ENCODE data around the gene TTC23. TPM values are rescaled to one million over a fixed set of nuclear protein-coding genes. Genes with fewer than 3 reads are reported as not detected.

TTC23 gene
- total RNA-seq, 1 donor from 2014 or later, result 21.9 TPM

GRCh38 chr15:99104788-99105513, 144.4 kb downstream of the TTC23 start, which contains the start of gene SYNM:
Gene SYNM (plus strand): TSS chr15:99105080. CDS start chr15:99105200, 120 bp downstream.
- H3K9me3 ChIP-seq (ENCODE audit: control insufficient read depth in 3 of 3, low read length in 3 of 3), result no peaks in the 10 kb centered on the region
- H3K4me3 ChIP-seq (ENCODE audit: low read length in 3 of 3), result peak within 1 kb of the TSS; percentile 76 to 93 (median 87)
- H3K36me3 ChIP-seq (ENCODE audit: control insufficient read depth in 3 of 3, insufficient read depth in 3 of 3, low read length in 3 of 3), result peaks cover 0 to 8% (median 3%) of the 10 kb centered on the region in 3 donors
- peak within 1 kb of the TSS; percentile 93 for H3K27ac ChIP-seq (ENCODE audit: low read depth, low read length)
- peak within 1 kb of the TSS; percentile 83 to 97 (median 93) for H3K9ac ChIP-seq (ENCODE audit: low read depth in 1 of 3, low read length in 3 of 3)
- H3K4me1 ChIP-seq (ENCODE audit: control insufficient read depth in 3 of 3, insufficient read depth in 3 of 3, low read length in 3 of 3), result peaks cover 27 to 50% (median 29%) of the 10 kb centered on the region in 3 donors
- H3K27me3 ChIP-seq (ENCODE audit: control insufficient read depth in 3 of 3, insufficient read depth in 3 of 3, low read length in 3 of 3), result peaks cover 0 to 7% (median 2%) of the 10 kb centered on the region in 3 donors

- no peak overlapping the region for H3K27ac ChIP-seq (ENCODE audit: low read depth, low read length)
- H3K4me3 ChIP-seq (ENCODE audit: low read length in 3 of 3), result no peak overlapping the region
- no peaks in the 10 kb centered on the region for H3K9me3 ChIP-seq (ENCODE audit: control insufficient read depth in 3 of 3, low read length in 3 of 3)
- H3K36me3 ChIP-seq (ENCODE audit: control insufficient read depth in 3 of 3, insufficient read depth in 3 of 3, low read length in 3 of 3), result peaks cover 0 to 8% (median 3%) of the 10 kb centered on the region in 3 donors
- peaks cover 0 to 7% (median 2%) of the 10 kb centered on the region in 3 donors for H3K27me3 ChIP-seq (ENCODE audit: control insufficient read depth in 3 of 3, insufficient read depth in 3 of 3, low read length in 3 of 3)
- H3K9ac ChIP-seq (ENCODE audit: low read depth in 1 of 3, low read length in 3 of 3), result peak overlapping the region in 1 of 3 donors; percentile 26
- peaks cover 14 to 50% (median 15%) of the 10 kb centered on the region in 3 donors for H3K4me1 ChIP-seq (ENCODE audit: control insufficient read depth in 3 of 3, insufficient read depth in 3 of 3, low read length in 3 of 3)
Measured at GRCh38 chr15:99103279-99103678, 146.1 kb downstream of the TTC23 start.

GRCh38 chr15:99102332-99103235, 146.8 kb downstream of the TTC23 start:
- Histone ChIP-seq H3K27ac (ENCODE audit: low read depth, low read length) (no peak overlapping the region), H3K27me3 (ENCODE audit: control insufficient read depth in 3 of 3, insufficient read depth in 3 of 3, low read length in 3 of 3) (peaks cover 0 to 7% (median 2%) of the 10 kb centered on the region in 3 donors), H3K4me1 (ENCODE audit: control insufficient read depth in 3 of 3, insufficient read depth in 3 of 3, low read length in 3 of 3) (peaks cover 16 to 51% (median 20%) of the 10 kb centered on the region in 3 donors), H3K9ac (ENCODE audit: low read depth in 1 of 3, low read length in 3 of 3) (peak overlapping the region in 1 of 3 donors; percentile 26), H3K36me3 (ENCODE audit: control insufficient read depth in 3 of 3, insufficient read depth in 3 of 3, low read length in 3 of 3) (peaks cover 0 to 8% (median 3%) of the 10 kb centered on the region in 3 donors), H3K9me3 (ENCODE audit: control insufficient read depth in 3 of 3, low read length in 3 of 3) (no peaks in the 10 kb centered on the region), H3K4me3 (ENCODE audit: low read length in 3 of 3) (no peak overlapping the region)

- H3K27ac ChIP-seq (ENCODE audit: low read depth, low read length), result no peak overlapping the region
- peaks cover 16 to 54% (median 22%) of the 10 kb centered on the region in 3 donors for H3K4me1 ChIP-seq (ENCODE audit: control insufficient read depth in 3 of 3, insufficient read depth in 3 of 3, low read length in 3 of 3)
- no peak overlapping the region for H3K4me3 ChIP-seq (ENCODE audit: low read length in 3 of 3)
- H3K27me3 ChIP-seq (ENCODE audit: control insufficient read depth in 3 of 3, insufficient read depth in 3 of 3, low read length in 3 of 3), result peaks cover 0 to 7% (median 2%) of the 10 kb centered on the region in 3 donors
- no peaks in the 10 kb centered on the region for H3K9me3 ChIP-seq (ENCODE audit: control insufficient read depth in 3 of 3, low read length in 3 of 3)
- no peaks in the 10 kb centered on the region for H3K36me3 ChIP-seq (ENCODE audit: control insufficient read depth in 3 of 3, insufficient read depth in 3 of 3, low read length in 3 of 3)
- H3K9ac ChIP-seq (ENCODE audit: low read depth in 1 of 3, low read length in 3 of 3), result no peak overlapping the region
Measured at GRCh38 chr15:99101501-99101900, 147.9 kb downstream of the TTC23 start.

- H3K36me3 ChIP-seq (ENCODE audit: control insufficient read depth in 3 of 3, insufficient read depth in 3 of 3, low read length in 3 of 3), result no peaks in the 10 kb centered on the region
- H3K9ac ChIP-seq (ENCODE audit: low read depth in 1 of 3, low read length in 3 of 3), result peak overlapping the region in 2 of 3 donors; percentile 68 to 70
- no peaks in the 10 kb centered on the region for H3K9me3 ChIP-seq (ENCODE audit: control insufficient read depth in 3 of 3, low read length in 3 of 3)
- no peak overlapping the region for H3K27ac ChIP-seq (ENCODE audit: low read depth, low read length)
- peaks cover 0 to 7% (median 2%) of the 10 kb centered on the region in 3 donors for H3K27me3 ChIP-seq (ENCODE audit: control insufficient read depth in 3 of 3, insufficient read depth in 3 of 3, low read length in 3 of 3)
- H3K4me3 ChIP-seq (ENCODE audit: low read length in 3 of 3), result peak overlapping the region in 2 of 3 donors; percentile 35 to 57
- H3K4me1 ChIP-seq (ENCODE audit: control insufficient read depth in 3 of 3, insufficient read depth in 3 of 3, low read length in 3 of 3), result peaks cover 11 to 53% (median 22%) of the 10 kb centered on the region in 3 donors
Measured at GRCh38 chr15:99100245-99101173, 148.9 kb downstream of the TTC23 start.

- Histone ChIP-seq H3K9me3 (ENCODE audit: control insufficient read depth in 3 of 3, low read length in 3 of 3) (no peaks in the 10 kb centered on the region), H3K27ac (ENCODE audit: low read depth, low read length) (no peak overlapping the region), H3K4me3 (ENCODE audit: low read length in 3 of 3) (peak overlapping the region in 2 of 3 donors; percentile 6 to 54), H3K36me3 (ENCODE audit: control insufficient read depth in 3 of 3, insufficient read depth in 3 of 3, low read length in 3 of 3) (no peaks in the 10 kb centered on the region), H3K4me1 (ENCODE audit: control insufficient read depth in 3 of 3, insufficient read depth in 3 of 3, low read length in 3 of 3) (peaks cover 11 to 53% (median 22%) of the 10 kb centered on the region in 3 donors), H3K9ac (ENCODE audit: low read depth in 1 of 3, low read length in 3 of 3) (no peak overlapping the region), H3K27me3 (ENCODE audit: control insufficient read depth in 3 of 3, insufficient read depth in 3 of 3, low read length in 3 of 3) (peaks cover 0 to 7% (median 2%) of the 10 kb centered on the region in 3 donors)
Measured at GRCh38 chr15:99099661-99100060, 149.7 kb downstream of the TTC23 start.

GRCh38 chr15:99098991-99099390, 150.4 kb downstream of the TTC23 start:
- no peaks in the 10 kb centered on the region for H3K9me3 ChIP-seq (ENCODE audit: control insufficient read depth in 3 of 3, low read length in 3 of 3)
- peak overlapping the region in 1 of 3 donors; percentile 54 for H3K4me3 ChIP-seq (ENCODE audit: low read length in 3 of 3)
- peak overlapping the region in 2 of 3 donors; percentile 25 to 45 for H3K9ac ChIP-seq (ENCODE audit: low read depth in 1 of 3, low read length in 3 of 3)
- H3K36me3 ChIP-seq (ENCODE audit: control insufficient read depth in 3 of 3, insufficient read depth in 3 of 3, low read length in 3 of 3), result no peaks in the 10 kb centered on the region
- H3K27me3 ChIP-seq (ENCODE audit: control insufficient read depth in 3 of 3, insufficient read depth in 3 of 3, low read length in 3 of 3), result peaks cover 0 to 7% (median 2%) of the 10 kb centered on the region in 3 donors
- H3K4me1 ChIP-seq (ENCODE audit: control insufficient read depth in 3 of 3, insufficient read depth in 3 of 3, low read length in 3 of 3), result peaks cover 11 to 53% (median 22%) of the 10 kb centered on the region in 3 donors
- peak overlapping the region; percentile 28 for H3K27ac ChIP-seq (ENCODE audit: low read depth, low read length)

GRCh38 chr15:99098426-99098825, 151.0 kb downstream of the TTC23 start:
- H3K4me3 ChIP-seq (ENCODE audit: low read length in 3 of 3), result peak overlapping the region in 2 of 3 donors; percentile 35 to 54
- peaks cover 11 to 53% (median 22%) of the 10 kb centered on the region in 3 donors for H3K4me1 ChIP-seq (ENCODE audit: control insufficient read depth in 3 of 3, insufficient read depth in 3 of 3, low read length in 3 of 3)
- H3K27ac ChIP-seq (ENCODE audit: low read depth, low read length), result peak overlapping the region; percentile 28
- H3K9me3 ChIP-seq (ENCODE audit: control insufficient read depth in 3 of 3, low read length in 3 of 3), result no peaks in the 10 kb centered on the region
- H3K36me3 ChIP-seq (ENCODE audit: control insufficient read depth in 3 of 3, insufficient read depth in 3 of 3, low read length in 3 of 3), result no peaks in the 10 kb centered on the region
- peaks cover 0 to 7% (median 2%) of the 10 kb centered on the region in 3 donors for H3K27me3 ChIP-seq (ENCODE audit: control insufficient read depth in 3 of 3, insufficient read depth in 3 of 3, low read length in 3 of 3)
- peak overlapping the region; percentile 45 to 55 (median 46) for H3K9ac ChIP-seq (ENCODE audit: low read depth in 1 of 3, low read length in 3 of 3)
